Muscle of arm (tissue), 12 donors: ENCODE results near the gene ACKR1. TPM values are rescaled to one million over a fixed set of nuclear protein-coding genes. Genes with fewer than 3 reads are reported as not detected.

Experiments
- DNase-seq: peaks from one replicate; pipeline ENCODE4 v3.0.0-alpha.2; 2013
- polyA plus RNA-seq, 12 donors: library from polyadenylated mRNA; unstranded; fragments of 120-200 nt; gene quantifications; one replicate each; pipeline ENCODE4 v1.2.1, GENCODE V29; 2013; ENCODE audit not compliant: insufficient read length in 12 of 12

The ACKR1 gene
- polyA plus RNA-seq, 12 donors = 0.80 to 4.2 (median 2.0) TPM; not detected in 2

GRCh38 chr1:159184201-159184600, 20.5 kb upstream of the ACKR1 start:
- DNase-seq = no peak

- no peak for DNase-seq
Measured at GRCh38 chr1:159185121-159185520, 19.6 kb upstream of the ACKR1 start.

- no peak for DNase-seq
Measured at GRCh38 chr1:159187033-159187432, 17.6 kb upstream of the ACKR1 start.

GRCh38 chr1:159187647-159188374, 16.9 kb upstream of the ACKR1 start:
- DNase-seq = no peak

GRCh38 chr1:159188375-159188788, 16.3 kb upstream of the ACKR1 start:
- peak; percentile 57 for DNase-seq

- no peak for DNase-seq
Measured at GRCh38 chr1:159190441-159190840, 14.2 kb upstream of the ACKR1 start.

- DNase-seq = no peak
Measured at GRCh38 chr1:159196543-159196942, 8.1 kb upstream of the ACKR1 start.

- DNase-seq = peak; percentile 69
Measured at GRCh38 chr1:159197561-159198557, 6.8 kb upstream of the ACKR1 start.

GRCh38 chr1:159199901-159200300, 4.8 kb upstream of the ACKR1 start:
- no peak for DNase-seq

GRCh38 chr1:159200769-159201168, 3.9 kb upstream of the ACKR1 start:
- DNase-seq = no peak

GRCh38 chr1:159201642-159202041, 3.0 kb upstream of the ACKR1 start:
- DNase-seq = no peak

GRCh38 chr1:159203610-159204009, 1.1 kb upstream of the ACKR1 start:
- no peak for DNase-seq

- no peak for DNase-seq
Measured at GRCh38 chr1:159205225-159205624, 550 bp downstream of the ACKR1 start.

- DNase-seq = no peak
Measured at GRCh38 chr1:159206110-159206509, 1.4 kb downstream of the ACKR1 start.

GRCh38 chr1:159207080-159207479, 2.4 kb downstream of the ACKR1 start:
- no peak for DNase-seq

GRCh38 chr1:159207774-159208173, 3.1 kb downstream of the ACKR1 start:
- no peak for DNase-seq

- no peak for DNase-seq
Measured at GRCh38 chr1:159208175-159208825, 3.6 kb downstream of the ACKR1 start.

- no peak for DNase-seq
Measured at GRCh38 chr1:159209061-159209460, 4.4 kb downstream of the ACKR1 start.

- peak; percentile 5 for DNase-seq
Measured at GRCh38 chr1:159211331-159212136, 6.9 kb downstream of the ACKR1 start.

GRCh38 chr1:159212596-159212995, 7.9 kb downstream of the ACKR1 start:
- DNase-seq = no peak

- peak; percentile 31 for DNase-seq
Measured at GRCh38 chr1:159214149-159214760, 9.6 kb downstream of the ACKR1 start.
